Aorta (tissue), 5 donors: ENCODE data around the gene PLK3. TPM values are rescaled to one million over a fixed set of nuclear protein-coding genes. Genes with fewer than 3 reads are reported as not detected.

Source experiments
- ATAC-seq: fragments of 200-7000 bp; cut with Tn5 transposase; one replicate; pipeline ENCODE4 v1.9.1; 2022; ENCODE audit warnings: moderate library complexity; ENCODE audit not compliant: low FRiP score
- DNase-seq, 2 donors: peaks; one replicate each; pipeline ENCODE4 v3.0.0-alpha.2; 2020
- H3K27ac ChIP-seq, 2 donors: one replicate each; pipeline ENCODE4 v1.5.1; 2013; ENCODE audit warnings: low read length in 2 of 2, mild to moderate bottlenecking in 2 of 2, moderate library complexity in 2 of 2, control low read depth in 1 of 2, inconsistent platforms in 1 of 2, low read depth in 1 of 2
- H3K27me3 ChIP-seq, 2 donors: one replicate each; pipeline ENCODE4 v1.6.1; 2013; ENCODE audit warnings: control low read depth in 1 of 2, low read length in 1 of 2, mild to moderate bottlenecking in 1 of 2, moderate library complexity in 1 of 2; ENCODE audit not compliant: insufficient read depth in 2 of 2, control insufficient read depth in 1 of 2
- H3K36me3 ChIP-seq, 2 donors: one replicate each; pipeline ENCODE4 v1.6.1; 2013; ENCODE audit warnings: control low read depth in 1 of 2, low read length in 1 of 2, mild to moderate bottlenecking in 1 of 2; ENCODE audit not compliant: insufficient read depth in 2 of 2, control insufficient read depth in 1 of 2
- H3K4me1 ChIP-seq, 2 donors: one replicate each; pipeline ENCODE4 v1.6.1; 2013; ENCODE audit warnings: low read length in 2 of 2, control low read depth in 1 of 2, mild to moderate bottlenecking in 1 of 2, moderate library complexity in 1 of 2; ENCODE audit not compliant: insufficient read depth in 2 of 2, control insufficient read depth in 1 of 2
- H3K4me3 ChIP-seq, 2 donors: one replicate each; pipeline ENCODE4 v1.5.1; 2013; ENCODE audit warnings: low read length in 2 of 2, control low read depth in 1 of 2, mild to moderate bottlenecking in 1 of 2
- H3K9me3 ChIP-seq: one replicate; pipeline ENCODE4 v1.6.1; 2013; ENCODE audit warnings: mild to moderate bottlenecking, low read length; ENCODE audit not compliant: control insufficient read depth
- WGBS, 2 donors: extraction: QIAGEN DNeasy Blood & Tissue Kit; methylation state at CpG; one replicate each; pipeline ENCODE4 v1.1.7; 2013; 5-methylcytosine and 5-hydroxymethylcytosine counted together
- intact Hi-C, 2 donors: fragments of 100-400 bp; cut with DNase I; formaldehyde crosslinking; loops; one replicate each; pipeline versions ENCODE4 v1.14.2 to v1.15.0; 2022
- polyA plus RNA-seq, 2 donors: library from polyadenylated mRNA; stranded (reverse); fragments of 200-250 nt; gene quantifications; one replicate each; pipeline ENCODE4 v1.2.3, GENCODE V29; 2013
- total RNA-seq, 2 donors: library from RNA; stranded (reverse); fragmentation: NEBNext Ultra II Directional; extraction: Animal tissue kit (Norgen Biotek cat#: 25700); gene quantifications; one replicate each; pipeline ENCODE4 v1.2.1, GENCODE V29; 2021
- donor health status: healthy with polysubstance abuse.
- donor health status: Bipolar disorder and iron deficiency.
- donor health status: DM: no; HTN: no; CAD: no.
- donor health status: DM: no; HTN: no; CAD: no.
- donor health status: DM: yes; HTN: yes; CAD: no.

Gene PLK3
- total and polyA plus RNA-seq, 4 donors = 16.2 to 84.3 (median 51.0) TPM

DNA sequence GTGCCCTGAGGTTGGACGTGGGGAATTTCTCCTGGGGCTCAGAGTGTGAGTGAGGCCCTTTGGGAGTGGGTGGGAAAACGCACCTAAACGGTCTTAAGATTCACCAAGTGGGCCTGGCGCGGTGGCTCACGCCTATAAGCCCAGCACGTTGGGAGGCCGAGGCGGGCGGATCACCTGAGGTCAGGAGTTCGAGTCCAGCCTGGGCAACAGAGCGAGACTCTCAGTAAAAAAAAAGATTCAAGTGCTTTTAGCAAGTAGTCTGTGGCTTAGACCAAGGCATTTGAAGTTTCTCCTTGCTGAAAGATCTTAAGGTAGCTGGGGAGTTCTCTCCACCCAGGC, 23.5 kb upstream of the PLK3 start:
- WGBS, 2 donors = 61 to 65% methylated on average over 12 of the region's 12 CpGs
- H3K9me3 ChIP-seq = no peaks in the 10 kb centered on the region
- H3K36me3 ChIP-seq = peaks cover 0 to 7% of the 10 kb centered on the region in 2 donors
- H3K4me3 ChIP-seq = peak overlapping the region in 1 of 2 donors; percentile 66
- DNase-seq (no peak), ATAC-seq (no peak)
- no peaks in the 10 kb centered on the region for H3K27me3 ChIP-seq
- no peak overlapping the region for H3K27ac ChIP-seq
- no peaks in the 10 kb centered on the region for H3K4me1 ChIP-seq
- intact Hi-C loops = loop anchor here in 1 of 2 donors (5.0 kb wide), 1 partner anchor 39 kb away; the partner anchor contains the start of gene KIF2C

DNA sequence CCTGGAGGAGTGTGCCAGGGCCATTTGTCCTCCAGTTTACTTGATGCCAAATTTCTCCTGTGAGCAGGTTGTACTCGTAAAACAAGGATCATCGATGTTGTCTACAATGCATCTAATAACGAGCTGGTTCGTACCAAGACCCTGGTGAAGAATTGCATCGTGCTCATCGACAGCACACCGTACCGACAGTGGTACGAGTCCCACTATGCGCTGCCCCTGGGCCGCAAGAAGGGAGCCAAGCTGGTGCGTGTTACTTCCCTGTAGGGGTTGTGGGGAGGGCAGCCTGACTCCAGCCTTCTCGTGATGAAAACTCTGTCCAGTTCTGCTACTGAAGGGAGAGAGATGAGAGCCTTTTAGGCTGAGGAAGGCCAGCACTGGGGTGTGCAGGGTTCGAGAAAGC, 22.6 kb upstream of the PLK3 start:
- H3K9me3 ChIP-seq = no peaks in the 10 kb centered on the region
- peak in 1 of 2 donors; percentile 58 for DNase-seq
- intact Hi-C loops = loop anchor here in 1 of 2 donors (5.0 kb wide), 1 partner anchor 40 kb away; the partner anchor contains the start of gene KIF2C
- no peak overlapping the region for H3K27ac ChIP-seq
- no peaks in the 10 kb centered on the region for H3K4me1 ChIP-seq
- ATAC-seq = no peak
- H3K36me3 ChIP-seq = peaks cover 0 to 7% of the 10 kb centered on the region in 2 donors
- 82% methylated on average over 14 of the region's 14 CpGs for WGBS, 2 donors
- H3K4me3 ChIP-seq = no peak overlapping the region
- no peaks in the 10 kb centered on the region for H3K27me3 ChIP-seq

DNA sequence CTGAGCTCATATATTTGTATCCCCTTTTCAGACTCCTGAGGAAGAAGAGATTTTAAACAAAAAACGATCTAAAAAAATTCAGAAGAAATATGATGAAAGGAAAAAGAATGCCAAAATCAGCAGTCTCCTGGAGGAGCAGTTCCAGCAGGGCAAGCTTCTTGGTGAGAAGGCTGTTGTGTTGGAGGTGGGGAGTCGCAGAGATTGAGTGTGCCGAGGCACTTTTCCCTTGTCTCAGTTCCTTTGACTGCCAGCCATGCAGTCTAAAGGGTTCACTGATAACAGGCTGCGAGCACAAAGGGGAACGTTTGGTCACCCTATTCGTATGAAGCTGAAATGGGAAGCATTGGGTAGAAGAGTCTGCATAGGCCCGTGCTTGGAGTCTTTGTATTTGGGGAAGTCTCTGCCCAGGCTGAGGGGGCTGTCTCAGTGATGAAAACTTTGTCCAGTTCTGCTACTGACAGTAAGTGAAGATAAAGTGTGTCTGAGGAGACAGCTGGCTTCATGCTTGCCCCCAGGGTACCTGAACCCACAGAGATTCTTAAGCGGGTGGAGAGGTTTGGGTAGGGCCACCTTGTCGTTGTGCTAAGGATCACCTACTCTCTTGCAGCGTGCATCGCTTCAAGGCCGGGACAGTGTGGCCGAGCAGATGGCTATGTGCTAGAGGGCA, 22.1 kb upstream of the PLK3 start:
- Histone ChIP-seq H3K4me3 (no peak overlapping the region), H3K4me1 (no peaks in the 10 kb centered on the region), H3K9me3 (no peaks in the 10 kb centered on the region), H3K36me3 (peaks cover 0 to 7% of the 10 kb centered on the region in 2 donors), H3K27me3 (no peaks in the 10 kb centered on the region), H3K27ac (no peak overlapping the region)
- WGBS, 2 donors = 72% methylated on average over 13 of the region's 13 CpGs
- intact Hi-C loops = loop anchor here in 1 of 2 donors (5.0 kb wide), 1 partner anchor 41 kb away; the partner anchor contains the start of gene KIF2C
- peak in 1 of 2 donors; percentile 57 for DNase-seq
- ATAC-seq = no peak

DNA sequence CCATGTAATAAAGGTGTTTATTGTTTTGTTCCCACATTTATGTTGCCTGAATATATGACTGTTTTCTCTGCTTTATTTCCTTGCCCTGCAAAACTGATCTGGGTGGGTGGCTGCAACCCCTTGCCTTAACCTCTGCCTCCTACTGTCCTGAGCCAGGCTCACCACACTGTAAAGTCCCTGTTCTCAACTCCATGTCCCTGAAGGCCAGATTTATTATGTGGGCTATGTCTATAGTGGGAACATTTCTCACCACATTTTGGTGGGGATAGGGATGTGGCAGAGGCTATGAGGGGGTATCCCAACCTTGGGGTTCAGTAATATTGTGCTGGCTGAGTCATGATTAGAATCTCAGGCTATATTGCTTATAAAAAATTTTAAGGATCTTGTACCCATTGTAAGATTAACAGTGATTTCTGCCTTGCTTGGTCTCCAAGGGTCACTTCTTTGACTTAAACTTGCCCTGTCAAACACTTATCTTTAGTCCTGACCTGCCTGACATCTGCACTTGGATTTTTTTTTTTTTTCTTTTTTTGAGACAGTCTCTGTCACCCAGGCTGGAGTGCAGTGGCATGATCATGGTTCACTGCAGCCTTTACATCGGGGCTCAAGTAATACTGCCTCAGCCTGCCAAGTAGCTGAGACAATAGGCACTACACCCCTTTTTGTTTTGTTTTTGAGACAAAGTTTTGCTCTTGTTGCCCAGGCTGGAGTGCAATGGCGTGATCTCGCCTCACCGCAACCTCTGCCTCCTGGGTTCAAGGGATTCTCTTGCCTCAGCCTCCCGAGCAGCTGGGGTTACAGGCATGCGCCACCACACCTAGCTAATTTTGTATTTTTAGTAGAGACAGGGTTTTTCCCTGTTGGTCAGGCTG, 21.2 kb upstream of the PLK3 start:
- Histone ChIP-seq H3K36me3 (peaks cover 0 to 7% of the 10 kb centered on the region in 2 donors), H3K27ac (no peak overlapping the region), H3K27me3 (no peaks in the 10 kb centered on the region), H3K4me1 (no peaks in the 10 kb centered on the region), H3K9me3 (no peaks in the 10 kb centered on the region), H3K4me3 (no peak overlapping the region)
- ATAC-seq (no peak), DNase-seq (peak in 1 of 2 donors; percentile 27)
- intact Hi-C loops = loop anchor here in 1 of 2 donors (5.0 kb wide), 1 partner anchor 42 kb away; the partner anchor contains the start of gene KIF2C
- 92 to 95% methylated on average over 6 of the region's 6 CpGs for WGBS, 2 donors

DNA sequence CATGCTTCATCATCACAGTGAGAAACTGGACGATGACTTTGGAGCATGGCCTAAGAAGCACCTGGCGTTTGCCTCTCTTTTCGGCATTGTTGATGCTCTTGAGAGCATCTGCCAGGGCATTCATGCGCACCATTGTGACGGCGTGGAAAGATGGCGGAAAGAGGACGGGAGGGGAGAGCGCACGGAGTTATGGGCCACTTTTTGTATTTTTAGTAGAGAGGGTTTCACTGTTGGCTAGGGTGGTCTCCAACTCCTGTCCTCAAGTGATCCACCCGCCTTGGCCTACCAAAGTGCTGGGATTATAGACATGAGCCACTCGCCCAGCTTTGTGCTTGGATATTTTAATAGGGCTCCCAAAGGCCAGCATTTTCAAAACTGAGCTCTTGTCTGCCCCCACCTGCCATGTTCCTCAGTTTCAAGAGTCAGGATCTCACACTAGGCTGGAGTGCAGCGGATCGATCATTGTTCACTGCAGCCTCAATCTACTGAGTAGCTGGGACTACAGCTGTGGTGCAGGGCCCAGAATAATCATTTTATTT, 19.5 kb upstream of the PLK3 start:
- intact Hi-C loops = loop anchor here in 1 of 2 donors (10.0 kb wide), 1 partner anchor 54 kb away; no protein-coding TSS in a partner anchor
- DNase-seq = peak in 1 of 2 donors; percentile 43
- Histone ChIP-seq H3K27ac (no peak overlapping the region), H3K36me3 (peaks cover 0 to 7% of the 10 kb centered on the region in 2 donors), H3K4me3 (no peak overlapping the region), H3K4me1 (no peaks in the 10 kb centered on the region), H3K27me3 (no peaks in the 10 kb centered on the region), H3K9me3 (no peaks in the 10 kb centered on the region)
- no peak for ATAC-seq
- 90 to 92% methylated on average over 14 of the region's 14 CpGs for WGBS, 2 donors

DNA sequence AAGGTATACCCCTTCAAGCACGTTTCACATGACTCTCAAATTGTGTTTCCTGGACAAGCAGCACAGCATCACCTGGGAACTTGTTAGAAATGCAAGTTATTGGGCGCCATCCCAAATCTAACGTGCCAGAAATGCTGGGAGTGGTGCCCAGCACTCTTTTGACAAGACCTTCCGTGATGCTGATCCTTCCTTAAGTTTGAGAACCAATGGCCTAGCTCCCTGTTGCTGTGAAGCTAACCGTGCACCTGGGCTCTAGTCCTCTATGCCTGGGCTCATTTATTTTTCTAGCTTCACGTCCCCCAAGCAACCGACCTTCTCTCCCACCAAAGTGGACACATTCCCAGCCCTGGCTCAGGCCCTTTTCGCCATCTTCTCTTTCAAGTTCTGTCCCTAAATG, 16.5 kb upstream of the PLK3 start:
- Histone ChIP-seq H3K4me3 (no peak overlapping the region), H3K27ac (no peak overlapping the region), H3K4me1 (no peaks in the 10 kb centered on the region), H3K36me3 (no peaks in the 10 kb centered on the region), H3K27me3 (no peaks in the 10 kb centered on the region), H3K9me3 (no peaks in the 10 kb centered on the region)
- DNase-seq (no peak), ATAC-seq (no peak)
- intact Hi-C loops = loop anchor here in 1 of 2 donors (10.0 kb wide), 1 partner anchor 51 kb away; no protein-coding TSS in a partner anchor
- 28 to 37% methylated on average over 8 of the region's 8 CpGs for WGBS, 2 donors

DNA sequence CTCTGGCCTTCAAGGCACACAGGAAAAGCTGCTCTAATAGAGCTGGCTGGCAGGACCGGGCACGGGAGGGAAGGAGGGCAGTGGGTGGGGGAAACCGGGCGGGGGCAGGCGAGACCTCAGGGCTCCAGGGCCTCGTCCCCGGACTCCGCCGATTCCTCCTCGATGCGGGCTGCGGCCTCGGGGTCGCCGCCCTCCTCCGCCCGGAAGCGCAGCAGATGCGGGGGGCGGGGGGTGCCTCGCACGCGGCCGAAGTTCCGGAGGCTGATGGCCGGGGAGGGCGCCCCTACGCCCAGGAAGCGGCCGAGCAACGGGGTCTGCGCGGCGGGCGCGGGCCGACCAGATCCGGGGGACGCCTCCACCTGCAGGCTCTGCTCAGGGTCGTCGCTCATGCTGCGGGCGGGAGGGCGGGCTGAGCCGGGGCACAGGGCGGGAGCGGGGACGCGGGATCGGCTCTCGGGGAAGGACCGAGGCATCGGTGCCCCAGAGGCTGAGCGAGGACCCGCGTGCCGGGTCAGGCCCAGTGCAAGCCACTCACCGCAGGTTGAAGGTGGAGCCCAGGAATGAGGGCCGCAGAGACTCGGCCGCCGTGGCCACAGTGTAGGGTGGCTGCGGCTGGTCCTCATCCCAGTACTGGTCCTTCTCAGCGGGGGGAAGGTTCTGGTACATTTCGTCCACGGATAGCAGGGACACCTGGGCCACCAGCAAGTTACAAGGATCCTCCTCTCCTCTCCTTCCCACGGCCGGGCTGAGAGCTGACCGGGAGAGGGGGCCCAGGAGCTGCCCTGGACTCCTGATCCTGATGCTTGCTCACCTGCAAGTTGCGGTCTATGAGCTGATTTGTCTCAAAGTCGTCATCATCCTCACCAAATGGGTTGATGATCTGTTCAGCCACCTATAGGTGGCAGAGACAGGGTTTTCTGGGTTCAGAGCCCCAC, 15.8 kb upstream of the PLK3 start:
- H3K4me3 ChIP-seq = peak overlapping the region in 1 of 2 donors; percentile 38
- ATAC-seq = peak; percentile 28
- no peaks in the 10 kb centered on the region for H3K9me3 ChIP-seq
- no peaks in the 10 kb centered on the region for H3K4me1 ChIP-seq
- WGBS, 2 donors = 7 to 13% methylated on average over 44 to 71 of the region's 71 CpGs
- H3K27me3 ChIP-seq = no peaks in the 10 kb centered on the region
- H3K36me3 ChIP-seq = no peaks in the 10 kb centered on the region
- H3K27ac ChIP-seq = no peak overlapping the region
- peak in 1 of 2 donors; percentile 78 for DNase-seq
- intact Hi-C loops = loop anchor here (5.0 to 10.0 kb wide), 2 partner anchors 48 to 50 kb away; no protein-coding TSS in a partner anchor

DNA sequence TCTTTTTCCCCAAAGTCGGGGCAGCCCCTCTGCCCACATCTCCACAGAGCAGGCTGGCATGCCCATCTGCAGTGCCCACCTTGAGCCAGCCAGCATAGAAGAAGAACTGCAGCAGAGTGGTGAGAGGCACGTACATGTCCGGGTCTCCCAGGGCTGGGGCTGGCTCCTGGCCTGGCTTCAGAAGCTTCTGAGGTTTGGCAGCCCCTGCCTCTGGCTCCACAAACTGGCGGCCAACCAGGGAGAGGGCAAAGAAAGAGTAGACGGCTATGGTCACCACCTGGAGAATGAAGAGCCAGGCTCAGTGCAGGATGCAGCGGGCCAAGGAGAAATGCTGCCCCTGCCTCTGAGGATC, 15.2 kb upstream of the PLK3 start:
- no peak overlapping the region for H3K4me3 ChIP-seq
- no peaks in the 10 kb centered on the region for H3K9me3 ChIP-seq
- DNase-seq (peak in 1 of 2 donors; percentile 73), ATAC-seq (no peak)
- WGBS, 2 donors = 67% methylated on average over 6 of the region's 6 CpGs
- H3K4me1 ChIP-seq = no peaks in the 10 kb centered on the region
- no peak overlapping the region for H3K27ac ChIP-seq
- no peaks in the 10 kb centered on the region for H3K36me3 ChIP-seq
- intact Hi-C loops = loop anchor here (5.0 to 10.0 kb wide), 2 partner anchors 47 to 50 kb away; no protein-coding TSS in a partner anchor
- no peaks in the 10 kb centered on the region for H3K27me3 ChIP-seq
